GM12874 (cell line): ENCODE data around the gene GCN1.

Source experiments
- TF ChIP-seq, protein P1 (sequence below): IDR thresholded peaks from 2 replicates; pipeline ENCODE4 v1.5.1; 2011; ENCODE audit warnings: low read depth, mild to moderate bottlenecking, control low read depth, low read length, moderate library complexity; ENCODE audit not compliant: insufficient read depth

Gene GCN1

DNA sequence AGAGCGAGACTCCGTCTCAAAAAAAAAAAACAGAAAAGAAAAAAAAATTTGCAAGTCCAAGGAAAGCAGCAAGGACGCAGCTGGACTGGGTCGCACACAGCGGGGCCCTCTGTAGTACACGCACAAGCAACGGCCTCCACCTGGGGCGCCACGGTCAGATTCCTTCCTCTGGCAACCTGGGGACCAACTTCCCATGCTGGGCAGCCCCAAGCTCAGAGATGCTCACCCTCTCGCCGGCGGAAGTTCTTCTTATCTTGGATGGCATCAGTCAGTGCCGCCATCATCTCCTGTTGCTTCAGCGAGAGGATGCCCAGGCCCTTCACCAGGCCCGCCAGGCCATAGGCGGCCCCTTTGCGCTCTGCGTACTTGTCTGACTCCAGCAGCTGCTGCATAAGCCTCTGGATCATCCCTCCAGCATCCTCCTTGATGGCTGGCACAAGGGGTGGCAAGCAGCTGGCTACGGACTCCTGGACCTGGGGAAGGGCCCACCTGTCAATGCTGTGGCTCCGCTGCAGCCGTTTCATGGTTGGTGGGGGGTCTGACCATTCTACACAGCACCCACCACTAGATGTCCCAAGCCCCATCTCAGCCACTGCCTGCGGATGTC, 43.5 kb downstream of the GCN1 start:
- TF ChIP-seq, protein P1, sequence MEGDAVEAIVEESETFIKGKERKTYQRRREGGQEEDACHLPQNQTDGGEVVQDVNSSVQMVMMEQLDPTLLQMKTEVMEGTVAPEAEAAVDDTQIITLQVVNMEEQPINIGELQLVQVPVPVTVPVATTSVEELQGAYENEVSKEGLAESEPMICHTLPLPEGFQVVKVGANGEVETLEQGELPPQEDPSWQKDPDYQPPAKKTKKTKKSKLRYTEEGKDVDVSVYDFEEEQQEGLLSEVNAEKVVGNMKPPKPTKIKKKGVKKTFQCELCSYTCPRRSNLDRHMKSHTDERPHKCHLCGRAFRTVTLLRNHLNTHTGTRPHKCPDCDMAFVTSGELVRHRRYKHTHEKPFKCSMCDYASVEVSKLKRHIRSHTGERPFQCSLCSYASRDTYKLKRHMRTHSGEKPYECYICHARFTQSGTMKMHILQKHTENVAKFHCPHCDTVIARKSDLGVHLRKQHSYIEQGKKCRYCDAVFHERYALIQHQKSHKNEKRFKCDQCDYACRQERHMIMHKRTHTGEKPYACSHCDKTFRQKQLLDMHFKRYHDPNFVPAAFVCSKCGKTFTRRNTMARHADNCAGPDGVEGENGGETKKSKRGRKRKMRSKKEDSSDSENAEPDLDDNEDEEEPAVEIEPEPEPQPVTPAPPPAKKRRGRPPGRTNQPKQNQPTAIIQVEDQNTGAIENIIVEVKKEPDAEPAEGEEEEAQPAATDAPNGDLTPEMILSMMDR = no peak

- TF ChIP-seq, protein P1 = no peak
These were observed 46.5 kb downstream of the GCN1 start for GRCh38 chr12:120148011-120148410.

DNA sequence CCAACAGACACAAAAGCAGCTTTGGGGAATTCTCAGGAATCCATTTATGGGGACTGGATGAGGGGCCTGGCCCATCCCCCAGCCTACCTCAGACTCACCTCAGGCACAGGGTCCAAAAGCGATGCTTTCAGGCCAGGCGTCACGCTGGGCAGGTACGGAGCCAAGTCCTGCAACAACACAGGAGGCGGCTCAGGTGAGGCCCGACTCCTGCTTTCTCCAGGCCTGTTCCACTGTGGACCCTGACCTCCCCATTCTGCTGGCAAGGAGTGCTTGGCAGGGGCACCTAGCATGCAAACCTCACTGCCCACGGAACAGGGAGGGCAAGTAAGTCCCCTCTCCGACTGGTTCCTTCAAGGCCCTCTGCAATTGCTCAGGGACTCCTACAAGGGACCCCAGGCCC, 49.4 kb downstream of the GCN1 start:
- TF ChIP-seq, protein P1 = no peak

GRCh38 chr12:120144215-120144614, 50.3 kb downstream of the GCN1 start:
- TF ChIP-seq, protein P1 = no peak

- TF ChIP-seq, protein P1 = no peak
These were observed 52.2 kb downstream of the GCN1 start for GRCh38 chr12:120142231-120142877.

GRCh38 chr12:120141336-120141735, 53.2 kb downstream of the GCN1 start:
- TF ChIP-seq, protein P1 = no peak

- TF ChIP-seq, protein P1 = no peak
These were observed 53.9 kb downstream of the GCN1 start for GRCh38 chr12:120140603-120141002.
